Measurements from ENCODE around the gene STBD1.

DNA sequence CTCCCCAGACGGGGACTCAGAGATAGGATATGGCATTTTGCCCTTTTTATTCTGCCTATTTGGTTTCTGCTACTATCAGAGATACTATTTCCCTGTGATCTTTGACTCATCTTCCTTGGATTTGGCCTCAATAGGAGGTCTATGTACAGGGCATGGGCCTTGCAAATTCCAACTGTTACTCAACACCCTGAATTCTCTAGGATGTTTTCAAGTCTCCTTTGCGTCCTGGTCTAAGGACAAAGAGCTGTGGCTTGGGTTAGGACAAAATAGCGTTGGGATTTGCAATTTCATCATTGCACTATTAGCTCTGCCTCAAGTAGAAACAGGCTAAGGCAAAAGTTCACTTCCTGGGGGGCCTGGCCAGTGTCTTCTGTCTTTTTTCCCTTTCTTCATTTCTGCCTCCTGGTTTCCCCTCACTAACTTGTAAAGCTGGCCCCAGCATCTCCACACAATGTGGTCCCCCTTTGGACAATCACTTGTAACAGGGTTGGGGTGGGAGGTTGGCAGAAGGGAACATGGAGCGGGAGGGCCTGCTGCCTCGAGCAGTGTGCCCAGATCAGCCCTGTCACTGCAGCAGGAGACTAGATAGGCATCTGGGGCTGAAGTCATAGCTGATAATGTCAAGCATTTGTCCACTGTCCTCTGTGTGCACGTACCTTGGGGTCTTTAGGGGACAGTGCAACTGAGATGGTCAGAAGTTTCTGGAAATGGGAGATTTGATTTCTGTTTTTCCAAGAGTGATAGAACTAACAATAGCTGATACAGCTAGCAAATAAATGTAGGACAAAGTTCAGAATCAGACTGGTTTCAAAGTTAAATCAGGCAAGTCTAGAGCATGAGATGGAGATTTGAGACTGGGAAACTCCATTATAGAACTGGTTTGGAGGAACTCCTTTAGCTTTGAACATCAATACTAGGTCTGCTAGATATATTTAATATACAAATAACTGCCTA, 25.8 kb upstream of the STBD1 start:
- no peak for TF ChIP-seq POLR2A (IDR thresholded peaks at IDR 0.05)
- TF ChIP-seq CTCF (IDR thresholded peaks at IDR 0.05): no peak

All from tibial nerve (tissue), 3 donors.